ENCODE data around the gene CDH24.
"Not testable (repeated sequence)": the region's sequence is repeated elsewhere in the genome, so short reads cannot be mapped to it uniquely, and the experiment has no call there.

CDH24 gene

DNA sequence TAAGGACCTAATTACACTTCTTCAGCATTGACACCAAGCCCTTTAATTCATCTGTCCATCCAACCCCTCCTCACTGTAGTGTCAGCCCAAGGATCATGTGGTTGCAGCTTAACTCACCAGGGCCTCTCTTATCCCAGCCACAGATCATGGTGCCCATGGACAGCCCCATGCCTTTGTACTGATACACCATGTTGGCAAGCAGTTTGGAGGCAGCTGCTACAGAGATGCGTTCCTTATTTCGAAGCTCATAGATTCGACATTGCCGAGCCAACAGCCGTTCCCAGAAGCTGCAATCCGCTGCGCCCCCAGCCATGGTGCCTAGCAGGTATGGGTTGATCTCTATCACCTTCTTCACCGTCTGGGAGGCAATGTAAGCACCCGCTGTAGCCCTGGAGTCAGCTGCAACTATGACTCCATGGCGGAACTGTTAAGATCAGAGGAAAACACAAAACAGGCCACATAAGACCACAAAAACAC is 24.0 kb downstream of the CDH24 start:
- intact Hi-C loops (cut with DNase I): no loop called here
- DNase-seq: no peak

DNA sequence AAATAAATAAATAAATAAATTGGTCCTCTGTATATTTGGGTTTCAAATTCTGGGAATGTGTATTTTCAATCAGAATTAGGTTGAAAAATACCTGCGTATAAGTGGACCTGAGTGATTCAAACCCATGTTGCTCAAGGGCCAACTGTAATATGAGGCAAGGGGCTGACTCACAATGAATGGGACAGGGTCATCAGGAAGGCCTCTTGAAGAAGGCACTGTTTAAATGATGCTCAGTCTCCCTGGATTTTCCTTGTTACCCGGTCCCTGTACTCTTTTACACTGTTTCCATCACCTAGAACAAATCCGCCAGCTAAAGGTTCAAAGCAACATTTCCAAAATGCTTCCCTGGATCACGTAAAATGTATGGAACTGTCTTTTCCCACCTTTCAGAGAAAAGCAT is 26.4 kb downstream of the CDH24 start:
- intact Hi-C loops (cut with DNase I): no loop called here
- DNase-seq: no peak

DNA sequence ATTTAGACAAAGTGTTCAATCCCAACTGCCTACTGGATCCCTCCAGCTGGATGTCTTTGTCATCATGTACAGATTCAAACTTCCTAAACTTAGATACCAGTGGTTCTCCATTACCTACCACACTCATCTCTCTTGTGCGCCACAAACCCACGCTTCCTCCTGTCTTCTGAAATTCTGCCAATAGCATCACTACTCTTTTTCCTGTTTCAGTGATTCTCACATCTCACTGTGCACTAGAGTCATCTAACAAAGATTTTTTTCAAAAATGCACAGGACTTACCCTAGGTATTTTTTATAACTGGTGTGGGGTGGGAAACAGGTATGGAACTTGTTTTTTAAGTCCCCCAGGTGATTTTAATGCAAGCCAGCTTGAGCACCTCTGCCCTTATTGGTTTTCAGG is 28.5 kb downstream of the CDH24 start:
- DNase-seq: no peak

DNA sequence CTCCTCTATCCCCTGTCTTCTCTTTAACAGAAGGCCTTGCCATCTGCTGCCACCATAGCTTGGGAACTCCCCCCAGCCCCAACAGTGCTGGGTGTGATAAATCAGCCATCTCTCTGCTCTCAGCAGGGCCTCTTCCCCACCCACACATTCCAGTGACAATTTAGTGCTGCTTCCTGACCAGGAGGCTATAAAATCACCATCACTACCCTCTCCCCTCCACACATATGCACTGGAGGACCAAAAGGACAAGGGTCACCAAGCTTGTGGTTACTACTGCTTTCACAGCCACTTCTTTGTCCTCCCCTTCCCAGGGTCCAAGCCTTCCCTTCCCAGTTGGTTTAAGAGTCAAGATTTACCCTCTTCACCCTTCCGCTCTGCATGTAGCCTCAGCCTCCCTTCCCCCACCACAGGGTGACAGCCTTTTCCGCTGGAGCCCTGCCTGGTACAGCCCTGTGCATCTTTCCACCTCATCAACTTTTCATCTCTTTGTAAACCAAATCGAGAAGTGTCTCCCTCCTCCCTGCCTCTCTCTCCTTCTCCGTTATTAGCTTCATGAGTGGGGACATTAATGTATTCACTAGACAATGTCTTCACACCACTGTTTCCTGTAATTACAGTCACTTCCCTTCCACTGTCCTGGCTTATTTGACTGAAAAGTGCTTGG is 32.0 kb downstream of the CDH24 start:
- intact Hi-C loops (cut with DNase I): no loop called here
- DNase-seq: no peak

More for the DNA sequence above, 28.5 kb downstream of the CDH24 start:
- intact Hi-C loops (cut with DNase I): no loop called here

DNA sequence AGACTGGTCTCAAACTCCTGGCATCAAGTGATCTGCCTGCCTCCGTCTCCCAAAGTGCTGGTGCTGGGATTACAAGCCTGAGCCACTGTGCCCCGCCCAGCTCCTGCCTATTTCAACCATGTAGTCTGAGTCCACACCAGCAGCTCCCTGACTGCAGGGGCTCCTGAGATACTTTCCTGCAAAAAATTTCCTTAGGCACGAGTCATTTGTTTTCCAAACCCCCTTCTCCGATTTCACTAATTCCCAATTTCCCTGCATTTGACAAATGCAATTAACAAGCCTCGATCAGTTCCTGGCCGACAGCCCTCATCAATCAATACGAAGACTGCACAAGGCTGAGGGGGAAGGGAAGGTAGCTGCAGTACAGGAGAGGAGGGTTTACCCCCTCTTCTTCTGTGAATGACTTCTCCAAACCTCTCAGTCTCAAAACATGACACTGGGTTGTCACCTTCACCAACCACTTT is 32.7 kb downstream of the CDH24 start:
- DNase-seq: no peak
- intact Hi-C loops (cut with DNase I): no loop called here

DNA sequence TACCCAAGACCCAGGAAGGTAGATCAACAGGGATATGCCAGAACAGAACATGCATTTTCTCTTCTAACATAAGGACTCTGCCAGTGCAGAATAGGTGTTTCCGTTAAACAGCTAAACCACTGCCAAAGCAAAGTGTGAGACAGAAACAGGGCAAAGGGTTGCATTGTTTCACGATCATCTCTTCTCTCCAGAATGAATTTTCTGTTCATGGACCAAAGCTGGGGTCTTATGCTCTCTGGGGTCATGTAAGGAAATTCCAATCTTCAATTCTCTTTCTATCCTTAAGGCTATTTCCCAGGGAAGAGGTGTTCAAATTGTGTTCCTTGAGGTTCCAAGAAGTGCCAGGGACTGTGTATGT is 33.5 kb downstream of the CDH24 start:
- DNase-seq: no peak
- intact Hi-C loops (cut with DNase I): no loop called here

DNA sequence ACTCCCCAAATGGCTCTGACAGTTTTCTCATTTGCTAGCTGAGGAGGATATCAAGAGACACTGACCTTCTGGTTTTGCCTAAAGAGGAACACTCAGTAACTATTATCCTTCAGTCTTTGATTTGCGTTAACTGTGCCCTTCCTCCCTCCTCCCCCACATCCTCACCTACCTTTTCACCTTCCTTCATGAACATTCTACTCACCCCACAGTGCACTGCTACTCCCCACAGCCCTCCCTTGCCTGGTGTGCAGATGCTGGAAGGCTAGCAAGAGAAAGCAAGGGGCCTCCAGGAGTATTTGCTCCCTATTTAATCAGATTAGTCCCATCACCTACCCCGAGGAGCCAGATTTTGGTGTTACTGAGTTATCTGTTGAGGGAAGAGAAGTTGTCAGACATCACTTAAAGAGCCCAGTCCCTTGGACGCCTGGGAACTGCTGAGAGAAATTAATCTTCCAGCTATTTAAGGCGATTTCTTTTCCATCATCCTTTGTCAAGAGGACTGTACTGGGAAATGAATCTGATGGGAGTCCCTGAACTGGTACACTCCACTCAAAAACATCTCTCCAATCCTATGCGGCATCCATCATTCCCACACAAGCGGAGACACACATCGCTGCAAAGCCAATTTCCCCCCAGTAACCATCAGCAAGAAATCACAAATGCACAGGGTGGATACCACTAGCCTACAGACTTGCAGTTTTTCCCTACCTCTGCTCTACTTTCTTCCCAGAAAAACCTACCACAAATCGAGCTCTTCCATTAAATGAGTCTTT is 34.1 kb downstream of the CDH24 start:
- DNase-seq: peak in 23 of 42 donors; percentile 17 to 70 (median 34)
- intact Hi-C loops (cut with DNase I): no loop called here

DNA sequence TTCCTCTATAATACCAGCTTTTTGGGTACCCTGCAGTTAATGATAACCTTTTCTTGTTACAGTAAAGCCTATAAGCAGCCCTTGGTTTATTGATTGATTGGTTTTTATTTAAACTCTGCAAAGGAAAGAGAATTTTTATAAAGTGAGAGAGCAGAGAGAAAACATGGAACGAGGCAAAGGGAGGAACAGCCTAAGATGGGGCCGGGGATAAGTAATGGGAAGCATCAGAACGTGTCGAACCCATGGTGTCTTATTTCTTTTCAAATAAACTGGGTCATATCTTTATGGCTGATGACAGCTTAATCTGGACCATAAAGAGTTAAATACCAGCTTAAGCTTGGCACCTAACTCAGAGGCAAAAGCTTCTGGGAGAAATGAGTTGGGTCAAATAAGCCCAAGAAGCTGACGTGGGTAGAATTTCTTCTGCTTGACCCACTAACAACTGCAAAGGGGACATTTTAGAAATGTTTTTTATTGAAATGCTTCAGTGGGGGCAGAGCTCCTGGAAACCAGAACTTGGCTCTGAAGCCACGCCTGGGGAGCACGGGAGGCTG is 35.4 kb downstream of the CDH24 start:
- intact Hi-C loops (cut with DNase I): no loop called here
- no peak for DNase-seq

DNA sequence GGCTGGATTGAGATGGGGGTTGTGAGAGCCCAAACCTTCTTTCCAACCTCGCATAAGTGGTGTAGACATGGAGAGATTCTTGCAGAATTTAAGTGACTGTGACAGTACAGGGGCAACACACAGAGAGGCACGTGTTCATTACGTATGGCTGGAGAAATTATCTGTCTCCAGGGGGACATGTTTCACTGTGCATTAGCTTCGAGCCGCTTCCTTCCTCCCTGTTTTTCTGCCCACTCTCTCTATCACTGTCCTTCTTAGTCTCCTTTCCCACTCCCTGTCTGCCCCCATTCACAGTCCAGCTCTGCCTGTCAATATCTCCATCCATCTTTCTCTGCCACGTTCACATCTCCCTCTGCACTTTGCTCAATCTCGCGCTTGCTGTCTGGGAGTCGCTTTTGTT is 35.9 kb downstream of the CDH24 start:
- DNase-seq: no peak
- intact Hi-C loops (cut with DNase I): no loop called here

DNA sequence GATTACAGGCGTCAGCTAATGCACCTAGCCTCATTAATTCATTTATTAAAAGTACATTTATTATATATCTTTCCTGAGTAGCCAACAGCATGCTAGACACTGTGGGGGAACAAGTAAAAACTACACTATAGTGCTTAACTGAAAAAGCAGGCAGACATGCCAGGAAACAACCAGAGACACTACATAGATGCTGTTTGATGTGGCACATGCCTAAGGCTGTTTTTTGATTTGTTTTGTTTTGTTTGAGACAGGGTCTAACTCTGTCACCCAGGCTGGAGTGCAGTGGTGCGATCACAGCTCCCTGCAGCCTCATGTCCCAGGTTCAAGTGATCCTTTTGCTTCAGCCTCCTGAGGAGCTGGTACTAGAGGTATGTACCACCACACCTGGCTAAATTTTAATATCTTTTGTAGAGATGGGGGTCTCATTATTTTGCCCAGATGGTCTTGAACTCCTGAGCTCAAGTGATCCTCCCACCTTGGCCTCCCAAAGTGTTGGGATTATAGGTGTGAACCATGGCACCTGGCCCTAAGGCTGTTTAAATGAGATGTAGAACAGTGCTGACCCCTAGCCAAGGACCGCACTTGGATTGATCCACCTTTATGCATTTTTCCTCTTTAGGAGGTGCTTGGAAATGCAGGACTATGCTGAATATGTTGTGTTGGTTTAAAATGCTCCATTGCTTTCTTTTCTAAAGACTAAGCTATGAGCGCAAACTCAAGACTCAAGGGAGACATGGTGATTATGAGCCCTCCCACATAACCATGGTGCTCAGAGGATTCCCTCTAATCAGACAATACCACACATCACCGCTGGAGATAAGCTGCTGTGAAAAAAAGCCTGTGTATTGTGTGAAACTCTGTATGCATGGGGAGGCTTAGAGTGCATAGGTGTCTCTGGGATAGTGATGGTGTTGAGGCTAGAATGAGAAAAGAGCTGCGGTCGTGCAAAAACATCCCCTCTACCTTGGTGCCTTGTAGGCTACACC is 36.9 kb downstream of the CDH24 start:
- peak in 2 of 42 donors; percentile 12 to 18 for DNase-seq
- intact Hi-C loops (cut with DNase I): no loop called here

DNA sequence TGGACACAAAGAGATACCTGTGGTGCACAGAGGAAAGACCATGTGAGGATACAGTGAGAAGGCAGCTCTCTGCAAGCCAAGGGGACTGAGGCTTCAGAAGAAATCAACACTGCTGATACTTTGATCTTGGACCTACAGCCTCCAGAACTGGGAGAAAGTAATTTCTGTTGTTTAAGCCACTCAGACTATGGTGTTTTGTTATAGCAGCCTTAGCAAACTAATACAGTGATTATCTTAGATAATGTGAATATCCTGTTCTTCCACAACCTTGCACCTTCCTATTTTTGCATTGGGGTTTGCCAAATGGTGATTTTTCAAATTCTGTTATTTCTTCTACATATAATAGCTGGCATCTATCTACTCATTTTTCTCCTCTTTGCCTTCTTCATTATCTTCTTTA is 39.2 kb downstream of the CDH24 start:
- DNase-seq: no peak
- intact Hi-C loops (cut with DNase I): no loop called here

DNA sequence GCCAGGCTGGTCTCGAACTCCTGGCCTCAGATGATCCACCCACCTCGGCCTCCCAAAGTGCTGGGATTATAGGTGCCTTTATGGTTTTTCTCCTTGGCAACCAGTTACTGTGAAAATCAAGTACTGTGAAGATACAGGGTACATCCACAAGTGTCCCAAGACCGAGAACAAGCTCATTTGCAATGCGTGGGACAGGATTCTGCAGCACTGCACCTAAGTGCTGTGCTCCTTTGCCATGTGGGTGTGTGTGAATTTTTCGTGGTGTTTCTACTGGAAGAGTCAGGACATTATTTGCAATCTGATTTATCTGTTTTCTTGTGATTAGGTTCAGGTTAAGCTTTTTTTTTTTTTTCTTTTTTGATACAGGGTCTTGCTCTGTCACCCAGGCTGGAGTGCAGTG is 40.2 kb downstream of the CDH24 start:
- peak in 19 of 42 donors; percentile 17 to 70 (median 45) for DNase-seq
- intact Hi-C loops (cut with DNase I): no loop called here

DNA sequence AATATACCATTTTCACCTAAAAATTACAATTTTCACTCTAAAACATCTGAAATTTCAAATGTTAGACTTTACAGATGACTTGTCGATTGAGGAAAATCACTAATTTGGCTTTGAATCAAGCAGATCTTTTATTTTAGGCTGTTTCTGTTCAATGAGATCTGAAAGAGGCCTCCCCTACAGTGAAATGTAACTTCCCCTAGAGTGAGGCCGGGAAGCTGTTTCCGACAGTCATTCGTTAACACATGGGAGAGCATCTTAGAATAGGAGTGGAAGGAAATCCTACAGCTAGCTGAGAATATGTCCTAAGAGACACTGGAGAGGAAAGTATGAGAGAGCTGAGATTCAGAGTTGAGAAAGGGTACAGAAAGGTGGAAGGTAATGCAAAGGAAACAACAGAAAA is 41.7 kb downstream of the CDH24 start:
- intact Hi-C loops (cut with DNase I): no loop called here
- no peak for DNase-seq

DNA sequence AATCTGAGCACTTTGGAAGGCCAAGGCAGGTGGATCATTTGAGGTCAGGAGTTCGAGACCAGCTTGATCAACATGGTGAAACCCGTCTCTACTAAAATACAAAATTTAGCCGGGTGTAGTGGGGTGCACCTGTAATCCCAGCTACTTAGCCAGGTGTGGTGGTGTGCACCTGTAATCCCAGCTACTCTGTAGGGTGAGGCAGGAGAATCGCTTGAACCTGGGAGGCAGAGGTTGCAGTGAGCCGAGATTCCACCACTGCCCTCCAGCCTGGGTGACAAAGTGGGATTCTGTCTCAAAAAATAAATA is 43.6 kb downstream of the CDH24 start:
- DNase-seq; intact Hi-C loops (cut with DNase I): not testable (repeated sequence)

DNA sequence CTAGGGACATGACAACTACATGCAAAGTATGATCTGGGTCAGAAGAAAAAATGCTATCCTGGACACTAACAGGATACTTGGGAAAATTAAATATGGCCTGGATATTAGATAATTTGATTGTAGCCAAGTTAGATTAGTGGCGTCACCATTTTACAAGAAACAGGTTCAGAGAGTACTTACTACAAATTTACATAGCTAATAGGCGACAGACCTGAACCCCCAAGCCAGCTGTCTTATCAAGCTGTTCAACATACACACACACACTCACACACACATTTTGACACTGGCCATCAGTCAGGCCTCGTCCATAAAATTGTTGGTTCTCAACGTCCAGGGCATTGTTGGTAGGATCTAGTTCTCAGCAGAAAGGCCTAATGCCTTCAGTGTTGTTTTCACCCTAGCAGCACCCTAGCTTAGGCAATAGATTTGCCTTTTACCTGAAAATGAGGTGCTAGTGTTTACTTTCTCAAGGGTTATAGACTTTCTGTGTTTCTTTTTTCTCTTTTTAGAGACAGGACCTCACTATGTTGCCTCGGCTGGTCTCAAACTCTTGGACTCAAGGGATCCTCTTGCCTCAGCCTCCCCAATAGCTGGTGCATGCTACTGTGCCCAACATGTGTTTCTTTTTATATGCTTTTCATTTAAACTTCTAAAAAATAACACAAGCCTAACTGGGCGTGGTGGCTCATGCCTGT is 44.1 kb downstream of the CDH24 start:
- DNase-seq: no peak
- intact Hi-C loops (cut with DNase I): no loop called here

DNA sequence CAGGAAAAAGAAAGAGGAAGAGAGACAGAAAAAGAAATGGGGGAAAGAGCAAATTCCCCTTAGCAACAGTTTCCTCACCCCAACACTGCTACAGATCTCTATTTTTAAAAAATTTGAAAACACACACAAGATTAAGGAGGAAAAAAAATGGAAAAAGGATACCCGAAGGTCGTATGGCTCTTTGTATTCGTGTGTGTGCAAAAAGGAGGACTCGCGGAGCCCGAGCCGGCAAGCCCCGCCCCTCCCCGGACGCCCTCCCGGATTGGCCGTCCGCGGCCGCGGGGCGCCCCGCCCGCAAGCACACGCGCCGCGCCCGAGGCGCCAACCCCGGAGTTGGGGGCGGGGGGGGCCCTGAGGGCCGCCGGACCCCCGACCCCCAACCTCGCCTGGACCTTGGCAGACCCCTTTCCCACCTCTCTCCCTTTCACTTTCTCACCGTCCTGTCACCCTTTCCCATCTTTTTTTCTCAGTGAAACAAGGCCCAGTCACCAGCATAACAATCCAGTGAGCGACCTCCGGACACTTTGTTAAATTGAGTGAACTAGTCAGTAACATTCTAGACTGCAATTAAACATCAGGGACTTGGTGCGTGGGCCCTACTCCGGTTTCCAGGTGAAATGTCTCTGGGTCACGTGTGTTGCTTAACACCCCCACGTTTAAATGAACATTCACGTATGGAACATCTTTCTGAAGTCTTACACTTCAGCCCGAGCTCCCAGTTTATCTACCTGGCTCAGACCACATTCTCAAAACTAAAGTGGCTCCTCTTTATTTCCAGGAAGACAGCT is 47.2 kb downstream of the CDH24 start, which contains the start of gene C14orf93:
C14orf93 (minus strand) TSS at position 205 of the 788 bp plus-strand sequence. CDS start 11,120 bp downstream, outside the sequence.
- DNase-seq: peak; percentile 45 to 90 (median 80)
- intact Hi-C loops (cut with DNase I): no loop called here

DNA sequence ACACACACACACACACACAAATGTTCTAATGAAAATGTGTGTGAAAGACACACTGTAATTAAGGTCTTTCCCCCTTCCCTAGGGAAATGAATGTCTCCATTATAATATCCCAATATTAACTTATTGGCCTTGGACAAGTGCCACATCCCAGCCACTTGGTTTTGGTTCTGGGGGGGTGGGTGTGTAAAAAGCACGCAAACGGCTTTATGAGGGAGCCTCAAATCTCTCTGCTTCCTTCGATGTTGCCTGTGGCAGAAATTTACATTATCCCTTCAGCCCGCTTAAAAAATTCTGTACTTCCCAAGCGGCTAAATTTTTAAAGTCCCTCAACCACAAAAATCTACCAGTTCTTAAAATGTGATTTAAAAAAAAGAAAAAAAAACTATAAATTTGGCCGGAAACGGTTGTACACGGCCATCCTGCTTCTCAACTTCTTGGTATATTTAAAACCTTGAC is 47.8 kb downstream of the CDH24 start:
- DNase-seq: no peak
- intact Hi-C loops (cut with DNase I): no loop called here

DNA sequence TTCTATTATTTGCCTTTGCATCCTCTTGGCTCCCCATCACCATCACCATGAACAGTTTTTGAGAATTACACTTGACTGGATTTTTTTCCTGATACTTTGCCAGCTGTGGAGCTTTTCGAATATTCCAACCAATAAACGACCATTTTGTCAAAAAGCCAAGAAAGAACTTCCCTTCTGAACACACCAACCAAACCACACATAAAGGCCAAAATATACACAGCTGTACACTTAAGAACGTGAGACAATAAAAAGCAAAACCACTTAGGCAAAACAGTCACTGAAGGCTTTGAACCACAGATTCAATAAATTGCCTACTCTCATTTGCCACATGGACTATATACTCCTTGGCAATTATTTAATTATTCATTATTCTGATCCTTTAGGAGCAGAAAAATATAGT is 48.5 kb downstream of the CDH24 start:
- DNase-seq: no peak
- intact Hi-C loops (cut with DNase I): no loop called here

Data from head of caudate nucleus (tissue), 42 donors.